OCI-M1 (cell line): ENCODE data around the gene ITGB5.

Experiments used
- DNase-seq: peaks from one replicate; lab custom pipeline; 2025; lab: John Stamatoyannopoulos, UW

Gene ITGB5

GRCh38 chr3:124896824-124897526 lies 9.8 kb upstream of the ITGB5 start:
- DNase-seq: no peak

GRCh38 chr3:124895756-124896155 lies 8.6 kb upstream of the ITGB5 start:
- no peak for DNase-seq

- DNase-seq: no peak
These were observed 6.4 kb upstream of the ITGB5 start for GRCh38 chr3:124893526-124893925.

- DNase-seq: no peak
These were observed 3.5 kb upstream of the ITGB5 start for GRCh38 chr3:124890573-124891190.

GRCh38 chr3:124888482-124889441 lies 1.6 kb upstream of the ITGB5 start:
- DNase-seq: no peak

GRCh38 chr3:124887932-124888298 lies 750 bp upstream of the ITGB5 start:
- DNase-seq: no peak

GRCh38 chr3:124886168-124887056 lies 753 bp downstream of the ITGB5 start:
- no peak for DNase-seq

- no peak for DNase-seq
These were observed 1.5 kb downstream of the ITGB5 start for GRCh38 chr3:124885466-124886167.

- DNase-seq: no peak
These were observed 2.6 kb downstream of the ITGB5 start for GRCh38 chr3:124884474-124885101.

- DNase-seq: no peak
These were observed 3.2 kb downstream of the ITGB5 start for GRCh38 chr3:124883766-124884473.

GRCh38 chr3:124882816-124883747 lies 4.1 kb downstream of the ITGB5 start:
- no peak for DNase-seq

- no peak for DNase-seq
These were observed 5.0 kb downstream of the ITGB5 start for GRCh38 chr3:124881976-124882697.

GRCh38 chr3:124879337-124879680 lies 7.9 kb downstream of the ITGB5 start:
- DNase-seq: no peak

GRCh38 chr3:124878561-124879336 lies 8.4 kb downstream of the ITGB5 start:
- peak; percentile 18 for DNase-seq

GRCh38 chr3:124877674-124878073 lies 9.5 kb downstream of the ITGB5 start:
- DNase-seq: no peak

GRCh38 chr3:124876401-124876878 lies 10.7 kb downstream of the ITGB5 start:
- no peak for DNase-seq

GRCh38 chr3:124873226-124873625 lies 13.9 kb downstream of the ITGB5 start:
- no peak for DNase-seq
